HEK293 (cell line): Measurements from ENCODE around the gene TRAPPC4.
A peak's percentile ranks its signal among the peaks of the same experiment; 100 is the strongest.

Experiments used
- BCL11A ChIP-seq: fragments of 450-650 bp; formaldehyde crosslinking; IDR thresholded peaks from 2 replicates; pipeline ENCODE4 v1.5.1; 2016; ENCODE audit warnings: low read depth, missing biosample characterization, missing genetic modification characterization
- GFI1B ChIP-seq: fragments of 450-650 bp; formaldehyde crosslinking; IDR thresholded peaks from 2 replicates; pipeline ENCODE4 v1.5.1; 2016; ENCODE audit warnings: missing biosample characterization, missing genetic modification characterization
- GLIS1 ChIP-seq: fragments of 450-650 bp; formaldehyde crosslinking; IDR thresholded peaks from 2 replicates; pipeline ENCODE4 v1.5.1; 2016; ENCODE audit warnings: missing biosample characterization, missing genetic modification characterization
- KLF10 ChIP-seq: fragments of 450-650 bp; IDR thresholded peaks from 2 replicates; pipeline ENCODE4 v1.5.1; 2018; ENCODE audit warnings: missing biosample characterization, mild to moderate bottlenecking, missing genetic modification characterization
- KLF16 ChIP-seq: fragments of 450-650 bp; formaldehyde crosslinking; IDR thresholded peaks from 2 replicates; pipeline ENCODE4 v1.5.1; 2017; ENCODE audit warnings: missing biosample characterization, missing genetic modification characterization
- ZFP37 ChIP-seq: fragments of 450-650 bp; formaldehyde crosslinking; IDR thresholded peaks from 2 replicates; pipeline ENCODE4 v1.5.1; 2016; ENCODE audit warnings: missing biosample characterization, missing genetic modification characterization
- ZFP69B ChIP-seq: fragments of 450-650 bp; formaldehyde crosslinking; IDR thresholded peaks from 2 replicates; pipeline ENCODE4 v1.5.1; 2016; ENCODE audit warnings: missing biosample characterization, missing genetic modification characterization
- ZNF140 ChIP-seq: fragments of 450-650 bp; formaldehyde crosslinking; IDR thresholded peaks from 2 replicates; pipeline ENCODE4 v1.5.1; 2016; ENCODE audit warnings: missing biosample characterization, missing genetic modification characterization
- ZNF157 ChIP-seq: fragments of 450-650 bp; formaldehyde crosslinking; IDR thresholded peaks from 2 replicates; pipeline ENCODE4 v1.5.1; 2016; ENCODE audit warnings: missing biosample characterization, missing genetic modification characterization
- ZNF174 ChIP-seq: fragments of 450-650 bp; formaldehyde crosslinking; IDR thresholded peaks from 2 replicates; pipeline ENCODE4 v1.5.0; 2017; ENCODE audit warnings: missing biosample characterization, mild to moderate bottlenecking, missing genetic modification characterization
- ZNF175 ChIP-seq: fragments of 450-650 bp; formaldehyde crosslinking; IDR thresholded peaks from 2 replicates; pipeline ENCODE4 v1.5.1; 2016; ENCODE audit warnings: missing biosample characterization, missing genetic modification characterization
- ZNF184 ChIP-seq: fragments of 450-650 bp; IDR thresholded peaks from 2 replicates; pipeline ENCODE4 v1.5.1; 2018; ENCODE audit warnings: missing biosample characterization, mild to moderate bottlenecking, missing genetic modification characterization
- ZNF23 ChIP-seq: fragments of 450-650 bp; formaldehyde crosslinking; IDR thresholded peaks from 2 replicates; pipeline ENCODE4 v1.5.1; 2016; ENCODE audit warnings: missing biosample characterization, missing genetic modification characterization, borderline replicate concordance
- ZNF24 ChIP-seq: fragments of 450-650 bp; formaldehyde crosslinking; IDR thresholded peaks from 2 replicates; pipeline ENCODE4 v1.5.1; 2016; ENCODE audit warnings: missing biosample characterization, missing genetic modification characterization
- ZNF514 ChIP-seq: fragments of 450-650 bp; formaldehyde crosslinking; IDR thresholded peaks from 2 replicates; pipeline ENCODE4 v1.5.1; 2016; ENCODE audit warnings: missing biosample characterization, missing genetic modification characterization
- ZNF549 ChIP-seq: fragments of 450-650 bp; IDR thresholded peaks from 2 replicates; pipeline ENCODE4 v1.5.1; 2018; ENCODE audit warnings: missing biosample characterization, missing genetic modification characterization, mild to moderate bottlenecking, inconsistent platforms, moderate library complexity
- ZNF555 ChIP-seq: fragments of 450-650 bp; formaldehyde crosslinking; conservative IDR thresholded peaks from 2 replicates; pipeline ENCODE4 v1.5.1; 2017; ENCODE audit warnings: missing biosample characterization, mild to moderate bottlenecking, missing genetic modification characterization, inconsistent platforms
- ZNF610 ChIP-seq: fragments of 450-650 bp; formaldehyde crosslinking; IDR thresholded peaks from 2 replicates; pipeline ENCODE4 v1.5.1; 2016; ENCODE audit warnings: missing biosample characterization, missing genetic modification characterization, borderline replicate concordance
- ZNF624 ChIP-seq: fragments of 450-650 bp; formaldehyde crosslinking; IDR thresholded peaks from 2 replicates; pipeline ENCODE4 v1.5.1; 2017; ENCODE audit warnings: missing biosample characterization, missing genetic modification characterization
- ZNF658 ChIP-seq: fragments of 450-650 bp; formaldehyde crosslinking; IDR thresholded peaks from 2 replicates; pipeline ENCODE4; 2016; ENCODE audit warnings: missing biosample characterization, missing genetic modification characterization
- ZNF768 ChIP-seq: fragments of 450-650 bp; formaldehyde crosslinking; IDR thresholded peaks from 2 replicates; pipeline ENCODE4 v1.5.1; 2018; ENCODE audit warnings: missing biosample characterization, mild to moderate bottlenecking, missing genetic modification characterization
- TF ChIP-seq, protein P1 (sequence below): fragments of 450-650 bp; formaldehyde crosslinking; IDR thresholded peaks from 2 replicates; pipeline ENCODE4 v1.5.1; 2016; ENCODE audit warnings: missing biosample characterization, missing genetic modification characterization, borderline replicate concordance
- TF ChIP-seq, protein P2 (sequence below): fragments of 450-650 bp; formaldehyde crosslinking; IDR thresholded peaks from 2 replicates; pipeline ENCODE4 v1.5.1; 2016; ENCODE audit warnings: missing biosample characterization, missing genetic modification characterization
- TF ChIP-seq, protein P3 (sequence below): fragments of 450-650 bp; formaldehyde crosslinking; IDR thresholded peaks from 2 replicates; pipeline ENCODE4 v1.5.0; 2017; ENCODE audit warnings: missing biosample characterization, missing genetic modification characterization, borderline replicate concordance
- TF ChIP-seq, protein P4 (sequence below): fragments of 450-650 bp; formaldehyde crosslinking; IDR thresholded peaks from 2 replicates; pipeline ENCODE4 v1.5.1; 2016; ENCODE audit warnings: missing biosample characterization, missing genetic modification characterization, low read depth
- TF ChIP-seq, protein P5 (sequence below): fragments of 450-650 bp; formaldehyde crosslinking; IDR thresholded peaks from 2 replicates; pipeline ENCODE4 v1.5.1; 2016; ENCODE audit warnings: missing biosample characterization, missing genetic modification characterization
- TF ChIP-seq, protein P6 (sequence below): fragments of 450-650 bp; formaldehyde crosslinking; IDR thresholded peaks from 2 replicates; pipeline ENCODE4 v1.5.1; 2016; ENCODE audit warnings: missing biosample characterization, missing genetic modification characterization

The TRAPPC4 gene

DNA sequence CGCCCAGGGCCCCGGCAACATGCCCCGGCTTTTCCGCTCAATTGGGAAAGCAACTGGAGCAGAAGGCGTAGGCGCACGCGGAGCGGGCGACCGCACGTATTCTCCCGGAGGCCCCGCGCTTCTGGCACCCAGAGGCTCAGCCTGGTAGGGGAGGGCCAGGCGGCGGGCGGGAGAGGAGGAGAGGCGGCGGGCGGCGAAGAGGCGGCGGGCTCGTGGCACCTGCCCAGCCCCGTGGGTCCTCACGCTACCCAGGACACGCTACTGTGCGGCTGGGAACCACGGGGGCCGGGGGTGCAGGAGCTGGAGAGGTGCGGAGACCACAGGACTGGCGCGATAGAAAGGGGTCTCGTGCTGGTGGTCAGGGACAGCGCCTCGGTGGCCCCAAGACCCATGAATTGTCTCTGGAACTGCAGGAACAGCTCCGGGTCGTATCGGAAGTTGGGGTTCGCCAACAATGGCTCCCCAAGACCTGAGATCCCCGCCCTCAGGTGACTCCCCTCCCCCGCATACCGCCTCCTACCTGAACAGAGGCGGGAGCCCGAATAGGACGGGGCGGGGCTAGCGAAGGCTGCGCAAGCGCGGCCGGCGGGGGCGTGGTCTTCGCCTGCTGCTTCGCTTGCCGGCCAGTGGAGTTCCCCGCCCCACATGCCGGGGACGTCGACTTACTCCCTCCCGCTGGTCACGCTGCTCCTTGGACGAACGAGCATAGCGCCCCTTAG lies 11.9 kb downstream of the TRAPPC4 start, which contains the start of gene SLC37A4 (continued):
- TF ChIP-seq, protein P1, sequence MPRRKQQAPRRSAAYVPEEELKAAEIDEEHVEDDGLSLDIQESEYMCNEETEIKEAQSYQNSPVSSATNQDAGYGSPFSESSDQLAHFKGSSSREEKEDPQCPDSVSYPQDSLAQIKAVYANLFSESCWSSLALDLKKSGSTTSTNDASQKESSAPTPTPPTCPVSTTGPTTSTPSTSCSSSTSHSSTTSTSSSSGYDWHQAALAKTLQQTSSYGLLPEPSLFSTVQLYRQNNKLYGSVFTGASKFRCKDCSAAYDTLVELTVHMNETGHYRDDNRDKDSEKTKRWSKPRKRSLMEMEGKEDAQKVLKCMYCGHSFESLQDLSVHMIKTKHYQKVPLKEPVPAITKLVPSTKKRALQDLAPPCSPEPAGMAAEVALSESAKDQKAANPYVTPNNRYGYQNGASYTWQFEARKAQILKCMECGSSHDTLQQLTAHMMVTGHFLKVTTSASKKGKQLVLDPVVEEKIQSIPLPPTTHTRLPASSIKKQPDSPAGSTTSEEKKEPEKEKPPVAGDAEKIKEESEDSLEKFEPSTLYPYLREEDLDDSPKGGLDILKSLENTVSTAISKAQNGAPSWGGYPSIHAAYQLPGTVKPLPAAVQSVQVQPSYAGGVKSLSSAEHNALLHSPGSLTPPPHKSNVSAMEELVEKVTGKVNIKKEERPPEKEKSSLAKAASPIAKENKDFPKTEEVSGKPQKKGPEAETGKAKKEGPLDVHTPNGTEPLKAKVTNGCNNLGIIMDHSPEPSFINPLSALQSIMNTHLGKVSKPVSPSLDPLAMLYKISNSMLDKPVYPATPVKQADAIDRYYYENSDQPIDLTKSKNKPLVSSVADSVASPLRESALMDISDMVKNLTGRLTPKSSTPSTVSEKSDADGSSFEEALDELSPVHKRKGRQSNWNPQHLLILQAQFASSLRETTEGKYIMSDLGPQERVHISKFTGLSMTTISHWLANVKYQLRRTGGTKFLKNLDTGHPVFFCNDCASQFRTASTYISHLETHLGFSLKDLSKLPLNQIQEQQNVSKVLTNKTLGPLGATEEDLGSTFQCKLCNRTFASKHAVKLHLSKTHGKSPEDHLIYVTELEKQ (tag by site-specific recombination): no peak
- TF ChIP-seq GFI1B (tag by site-specific recombination) (no peak), ZNF610 (tag by site-specific recombination) (no peak), ZNF555 (no peak), ZNF174 (no peak), ZNF549 (tag by site-specific recombination) (no peak), ZNF624 (tag by site-specific recombination) (no peak), ZNF24 (tag by site-specific recombination) (no peak), ZFP69B (tag by site-specific recombination) (no peak), ZNF140 (tag by site-specific recombination) (no peak), ZNF768 (tag by site-specific recombination) (no peak), ZNF175 (tag by site-specific recombination) (no peak), KLF16 (0 out of 2 replicates have a peak, but pooled peaks have one; percentile 29), ZNF184 (tag by site-specific recombination) (no peak), ZNF23 (tag by site-specific recombination) (no peak), KLF10 (tag by site-specific recombination) (no peak), BCL11A (tag by site-specific recombination) (no peak), ZNF514 (tag by site-specific recombination) (no peak), ZNF658 (tag by site-specific recombination) (no peak), GLIS1 (0 out of 2 replicates have a peak, but pooled peaks have one; percentile 35), ZNF157 (tag by site-specific recombination) (no peak), ZFP37 (tag by site-specific recombination) (0 out of 2 replicates have a peak, but pooled peaks have one; percentile 53)
- TF ChIP-seq, protein P2, sequence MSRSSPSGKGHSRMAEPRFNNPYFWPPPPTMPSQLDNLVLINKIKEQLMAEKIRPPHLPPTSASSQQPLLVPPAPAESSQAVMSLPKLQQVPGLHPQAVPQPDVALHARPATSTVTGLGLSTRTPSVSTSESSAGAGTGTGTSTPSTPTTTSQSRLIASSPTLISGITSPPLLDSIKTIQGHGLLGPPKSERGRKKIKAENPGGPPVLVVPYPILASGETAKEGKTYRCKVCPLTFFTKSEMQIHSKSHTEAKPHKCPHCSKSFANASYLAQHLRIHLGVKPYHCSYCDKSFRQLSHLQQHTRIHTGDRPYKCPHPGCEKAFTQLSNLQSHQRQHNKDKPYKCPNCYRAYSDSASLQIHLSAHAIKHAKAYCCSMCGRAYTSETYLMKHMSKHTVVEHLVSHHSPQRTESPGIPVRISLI (tag by site-specific recombination): no peak
- TF ChIP-seq, protein P3, sequence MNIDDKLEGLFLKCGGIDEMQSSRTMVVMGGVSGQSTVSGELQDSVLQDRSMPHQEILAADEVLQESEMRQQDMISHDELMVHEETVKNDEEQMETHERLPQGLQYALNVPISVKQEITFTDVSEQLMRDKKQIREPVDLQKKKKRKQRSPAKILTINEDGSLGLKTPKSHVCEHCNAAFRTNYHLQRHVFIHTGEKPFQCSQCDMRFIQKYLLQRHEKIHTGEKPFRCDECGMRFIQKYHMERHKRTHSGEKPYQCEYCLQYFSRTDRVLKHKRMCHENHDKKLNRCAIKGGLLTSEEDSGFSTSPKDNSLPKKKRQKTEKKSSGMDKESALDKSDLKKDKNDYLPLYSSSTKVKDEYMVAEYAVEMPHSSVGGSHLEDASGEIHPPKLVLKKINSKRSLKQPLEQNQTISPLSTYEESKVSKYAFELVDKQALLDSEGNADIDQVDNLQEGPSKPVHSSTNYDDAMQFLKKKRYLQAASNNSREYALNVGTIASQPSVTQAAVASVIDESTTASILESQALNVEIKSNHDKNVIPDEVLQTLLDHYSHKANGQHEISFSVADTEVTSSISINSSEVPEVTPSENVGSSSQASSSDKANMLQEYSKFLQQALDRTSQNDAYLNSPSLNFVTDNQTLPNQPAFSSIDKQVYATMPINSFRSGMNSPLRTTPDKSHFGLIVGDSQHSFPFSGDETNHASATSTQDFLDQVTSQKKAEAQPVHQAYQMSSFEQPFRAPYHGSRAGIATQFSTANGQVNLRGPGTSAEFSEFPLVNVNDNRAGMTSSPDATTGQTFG (tag by site-specific recombination): no peak
- TF ChIP-seq, protein P4, sequence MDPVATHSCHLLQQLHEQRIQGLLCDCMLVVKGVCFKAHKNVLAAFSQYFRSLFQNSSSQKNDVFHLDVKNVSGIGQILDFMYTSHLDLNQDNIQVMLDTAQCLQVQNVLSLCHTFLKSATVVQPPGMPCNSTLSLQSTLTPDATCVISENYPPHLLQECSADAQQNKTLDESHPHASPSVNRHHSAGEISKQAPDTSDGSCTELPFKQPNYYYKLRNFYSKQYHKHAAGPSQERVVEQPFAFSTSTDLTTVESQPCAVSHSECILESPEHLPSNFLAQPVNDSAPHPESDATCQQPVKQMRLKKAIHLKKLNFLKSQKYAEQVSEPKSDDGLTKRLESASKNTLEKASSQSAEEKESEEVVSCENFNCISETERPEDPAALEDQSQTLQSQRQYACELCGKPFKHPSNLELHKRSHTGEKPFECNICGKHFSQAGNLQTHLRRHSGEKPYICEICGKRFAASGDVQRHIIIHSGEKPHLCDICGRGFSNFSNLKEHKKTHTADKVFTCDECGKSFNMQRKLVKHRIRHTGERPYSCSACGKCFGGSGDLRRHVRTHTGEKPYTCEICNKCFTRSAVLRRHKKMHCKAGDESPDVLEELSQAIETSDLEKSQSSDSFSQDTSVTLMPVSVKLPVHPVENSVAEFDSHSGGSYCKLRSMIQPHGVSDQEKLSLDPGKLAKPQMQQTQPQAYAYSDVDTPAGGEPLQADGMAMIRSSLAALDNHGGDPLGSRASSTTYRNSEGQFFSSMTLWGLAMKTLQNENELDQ (tag by site-specific recombination): no peak
- TF ChIP-seq, protein P5, sequence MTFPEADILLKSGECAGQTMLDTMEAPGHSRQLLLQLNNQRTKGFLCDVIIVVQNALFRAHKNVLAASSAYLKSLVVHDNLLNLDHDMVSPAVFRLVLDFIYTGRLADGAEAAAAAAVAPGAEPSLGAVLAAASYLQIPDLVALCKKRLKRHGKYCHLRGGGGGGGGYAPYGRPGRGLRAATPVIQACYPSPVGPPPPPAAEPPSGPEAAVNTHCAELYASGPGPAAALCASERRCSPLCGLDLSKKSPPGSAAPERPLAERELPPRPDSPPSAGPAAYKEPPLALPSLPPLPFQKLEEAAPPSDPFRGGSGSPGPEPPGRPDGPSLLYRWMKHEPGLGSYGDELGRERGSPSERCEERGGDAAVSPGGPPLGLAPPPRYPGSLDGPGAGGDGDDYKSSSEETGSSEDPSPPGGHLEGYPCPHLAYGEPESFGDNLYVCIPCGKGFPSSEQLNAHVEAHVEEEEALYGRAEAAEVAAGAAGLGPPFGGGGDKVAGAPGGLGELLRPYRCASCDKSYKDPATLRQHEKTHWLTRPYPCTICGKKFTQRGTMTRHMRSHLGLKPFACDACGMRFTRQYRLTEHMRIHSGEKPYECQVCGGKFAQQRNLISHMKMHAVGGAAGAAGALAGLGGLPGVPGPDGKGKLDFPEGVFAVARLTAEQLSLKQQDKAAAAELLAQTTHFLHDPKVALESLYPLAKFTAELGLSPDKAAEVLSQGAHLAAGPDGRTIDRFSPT (tag by site-specific recombination): peak; percentile 74
- TF ChIP-seq, protein P6, sequence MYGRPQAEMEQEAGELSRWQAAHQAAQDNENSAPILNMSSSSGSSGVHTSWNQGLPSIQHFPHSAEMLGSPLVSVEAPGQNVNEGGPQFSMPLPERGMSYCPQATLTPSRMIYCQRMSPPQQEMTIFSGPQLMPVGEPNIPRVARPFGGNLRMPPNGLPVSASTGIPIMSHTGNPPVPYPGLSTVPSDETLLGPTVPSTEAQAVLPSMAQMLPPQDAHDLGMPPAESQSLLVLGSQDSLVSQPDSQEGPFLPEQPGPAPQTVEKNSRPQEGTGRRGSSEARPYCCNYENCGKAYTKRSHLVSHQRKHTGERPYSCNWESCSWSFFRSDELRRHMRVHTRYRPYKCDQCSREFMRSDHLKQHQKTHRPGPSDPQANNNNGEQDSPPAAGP (tag by site-specific recombination): no peak
